Stimulated activated CD4-positive, alpha-beta T cell treated with anti-CD3 and anti-CD28 coated beads, Interleukin-4, amount 100 ng/mL, for 4 hours (primary cell): ENCODE measurements around the gene GAD1.

ENCODE experiments used
- DNase-seq, 2 experiments: peaks; one replicate each; pipeline ENCODE4 v3.0.0-alpha.2; 2020

Gene GAD1

DNA sequence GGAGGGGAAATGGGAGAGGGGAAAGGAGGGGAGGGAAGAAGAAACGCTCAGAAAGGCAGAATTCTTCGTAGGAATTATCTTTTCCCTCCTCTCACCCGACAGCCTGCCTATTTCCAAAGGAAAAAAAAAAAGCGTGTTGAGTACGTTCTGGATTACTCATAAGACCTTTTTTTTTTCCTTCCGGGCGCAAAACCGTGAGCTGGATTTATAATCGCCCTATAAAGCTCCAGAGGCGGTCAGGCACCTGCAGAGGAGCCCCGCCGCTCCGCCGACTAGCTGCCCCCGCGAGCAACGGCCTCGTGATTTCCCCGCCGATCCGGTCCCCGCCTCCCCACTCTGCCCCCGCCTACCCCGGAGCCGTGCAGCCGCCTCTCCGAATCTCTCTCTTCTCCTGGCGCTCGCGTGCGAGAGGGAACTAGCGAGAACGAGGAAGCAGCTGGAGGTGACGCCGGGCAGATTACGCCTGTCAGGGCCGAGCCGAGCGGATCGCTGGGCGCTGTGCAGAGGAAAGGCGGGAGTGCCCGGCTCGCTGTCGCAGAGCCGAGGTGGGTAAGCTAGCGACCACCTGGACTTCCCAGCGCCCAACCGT is at the start of gene GAD1:
TSS of gene GAD1 (plus strand) at position 384 of the 589 bp plus-strand sequence. CDS start 1,705 bp downstream, outside the sequence.
- DNase-seq: peak; percentile 64 to 68

DNA sequence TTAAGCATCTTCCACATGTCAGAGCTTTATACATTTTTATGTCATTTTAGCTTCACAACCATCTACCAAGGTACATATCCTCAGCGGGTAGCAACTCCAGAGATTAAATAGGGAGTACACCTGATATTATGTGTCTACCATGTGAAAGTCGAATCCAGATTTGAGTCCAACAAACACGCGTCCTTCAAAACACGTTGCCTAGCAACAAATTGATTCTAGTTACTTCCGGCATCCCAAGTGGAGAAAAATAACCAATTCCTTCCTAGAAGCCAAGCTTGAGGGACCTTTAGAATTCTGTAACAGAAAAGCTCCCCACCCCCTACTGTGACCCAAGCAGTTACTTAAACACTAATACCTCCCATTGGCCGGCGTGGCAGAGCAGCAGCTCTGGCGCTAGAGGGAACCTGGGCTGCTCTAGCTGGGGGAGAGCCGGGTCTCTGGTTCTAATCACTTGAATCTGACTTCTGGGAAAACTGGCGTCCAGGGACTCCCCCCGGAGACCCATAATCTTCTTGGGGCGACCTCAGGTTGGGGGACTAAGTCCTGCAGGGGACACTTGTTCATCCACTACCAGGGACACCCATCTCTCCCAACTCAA is 46.6 kb upstream of the GAD1 start, which contains the start of gene ERICH2:
TSS of gene ERICH2 (plus strand) at position 371 of the 598 bp plus-strand sequence. CDS start 304 bp downstream, outside the sequence.
- peak; percentile 19 to 24 for DNase-seq

DNA sequence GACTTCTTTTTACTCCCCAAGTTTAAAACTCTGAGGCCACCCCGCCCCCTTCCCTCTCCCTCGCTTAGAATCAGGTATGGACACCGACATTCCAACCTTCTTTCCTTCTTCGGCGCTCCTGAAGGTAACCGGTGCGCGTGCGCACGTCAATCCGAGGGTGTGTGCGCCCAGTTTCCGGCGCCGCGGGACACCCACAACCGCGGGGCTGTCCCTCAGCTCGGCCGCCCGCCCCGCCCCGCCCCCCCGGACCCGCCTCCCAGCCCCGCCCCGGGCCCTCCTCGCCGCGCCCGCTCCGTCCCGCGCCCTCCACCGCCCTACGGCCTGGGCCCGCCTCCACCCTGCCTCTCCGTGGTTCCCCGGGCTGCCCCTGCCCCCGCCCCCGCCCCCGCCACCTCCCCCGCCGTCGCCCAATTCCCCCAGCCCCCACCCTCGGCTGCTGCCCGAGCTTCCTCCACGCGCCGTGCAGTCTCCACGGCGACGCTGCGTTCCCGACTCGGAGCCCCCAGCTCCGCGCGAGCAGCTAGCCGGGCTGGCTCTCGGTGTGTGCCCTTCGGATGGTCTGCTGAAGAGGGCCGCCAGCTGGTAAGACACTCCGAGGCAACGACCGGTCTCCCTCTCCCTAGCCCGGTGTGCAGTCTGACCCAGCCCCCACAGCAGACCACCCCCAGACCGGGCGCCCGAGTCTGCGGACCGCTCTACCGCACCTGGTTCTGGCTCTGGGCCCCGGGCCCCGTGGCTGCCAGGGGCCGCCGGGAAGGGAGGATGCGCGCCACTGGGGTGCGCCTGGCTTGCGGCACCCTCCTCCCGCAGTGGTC is 45.9 kb upstream of the GAD1 start:
- DNase-seq: peak; percentile 61 to 69

DNA sequence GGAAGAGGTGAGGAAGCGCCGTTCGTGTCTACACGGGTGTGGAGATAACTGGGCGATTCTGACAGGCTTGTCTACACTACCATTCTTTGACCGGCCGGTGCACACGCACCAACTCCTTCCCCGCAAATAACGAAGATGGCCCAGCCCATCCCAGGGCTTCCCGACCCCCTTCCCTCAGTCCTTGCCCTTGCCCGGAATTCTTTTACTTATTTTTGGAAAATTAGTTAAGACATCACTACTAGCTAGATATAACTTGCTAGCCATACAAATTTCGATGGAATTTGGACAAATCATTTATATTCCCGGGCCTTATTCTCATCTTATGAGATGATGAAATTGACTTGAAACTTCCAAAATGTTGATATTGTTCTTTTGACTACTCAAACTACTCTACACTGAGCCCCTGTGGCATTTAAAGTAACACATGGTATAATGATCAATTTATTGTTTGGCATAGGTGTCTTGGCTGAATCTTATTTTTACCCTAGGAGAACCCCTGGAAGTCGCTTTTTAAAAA is 45.2 kb upstream of the GAD1 start:
- no peak for DNase-seq

DNA sequence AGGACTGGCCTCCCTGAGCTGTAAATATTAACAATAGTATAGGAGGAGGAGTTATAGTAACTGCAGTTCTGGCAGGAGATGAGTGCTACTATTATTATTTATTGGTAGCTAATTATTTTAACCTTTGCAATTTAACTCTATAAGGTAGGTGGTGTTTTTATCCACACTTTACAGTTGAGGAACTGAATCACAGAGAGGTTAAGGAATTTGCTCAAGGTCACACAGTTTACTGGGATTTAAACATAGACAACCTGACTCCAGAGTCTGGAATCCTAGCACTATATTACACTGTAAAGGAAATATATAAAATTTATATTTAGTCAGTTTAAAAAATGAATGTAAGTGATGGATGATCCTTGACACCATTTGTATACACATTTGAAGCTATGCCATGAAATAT is 44.4 kb upstream of the GAD1 start:
- DNase-seq: no peak

DNA sequence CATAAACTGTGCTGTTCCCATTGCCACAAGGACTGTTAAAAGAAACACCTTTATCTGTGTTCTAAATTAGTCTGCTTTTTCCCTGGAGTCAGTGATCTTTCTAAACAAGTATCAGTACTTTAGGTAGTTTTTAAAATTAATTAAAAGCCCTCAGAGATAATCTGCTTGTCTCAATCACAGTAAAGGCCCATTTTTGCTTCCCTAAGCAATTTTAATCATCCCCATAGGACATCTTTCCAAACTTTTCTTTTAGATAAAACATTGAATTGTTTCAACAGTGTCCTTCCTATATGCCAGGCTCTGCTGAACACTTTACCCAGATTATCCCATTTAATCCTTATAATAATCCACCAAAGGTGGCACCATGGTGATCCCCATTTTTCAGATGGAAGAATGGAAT is 42.6 kb upstream of the GAD1 start:
- no peak for DNase-seq

DNA sequence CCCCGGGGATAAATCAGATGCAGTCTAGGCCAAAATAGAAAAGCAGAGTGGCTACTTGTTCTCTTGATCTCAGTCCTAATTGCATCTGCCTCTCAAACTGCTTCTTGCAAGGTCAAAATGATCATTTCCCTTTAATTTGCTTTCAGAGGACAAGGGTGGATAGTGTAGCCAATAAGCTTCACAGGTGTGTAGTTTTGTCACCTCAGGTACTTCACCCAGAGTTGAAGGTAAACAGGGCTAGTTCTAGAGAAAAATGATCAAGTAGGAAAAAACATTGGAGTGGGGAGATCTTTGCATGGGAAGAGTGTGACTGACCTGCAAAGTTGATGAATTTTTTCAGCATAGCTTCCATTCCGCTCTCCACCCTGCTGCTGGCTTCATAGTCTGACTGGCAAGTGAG is 37.8 kb upstream of the GAD1 start:
- no peak for DNase-seq

DNA sequence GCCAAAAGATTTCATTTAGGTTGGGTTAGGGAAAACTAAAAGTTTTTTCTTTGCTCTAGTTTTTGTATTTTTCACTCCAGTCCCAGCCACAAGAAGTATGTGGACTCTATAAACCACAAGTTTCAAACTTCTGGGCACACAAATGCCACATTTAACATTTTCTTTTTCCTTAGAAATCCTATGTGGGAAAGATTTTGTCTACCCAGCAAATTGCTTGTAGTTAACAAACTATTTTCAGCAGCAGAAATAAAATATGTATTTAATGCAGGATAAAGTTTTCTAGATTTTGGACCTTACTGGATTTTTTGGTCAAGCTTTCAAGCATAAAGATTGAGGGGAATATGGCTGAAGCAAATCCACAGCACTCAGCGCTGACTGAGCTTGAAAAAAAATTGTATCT is 37.4 kb upstream of the GAD1 start:
- no peak for DNase-seq

DNA sequence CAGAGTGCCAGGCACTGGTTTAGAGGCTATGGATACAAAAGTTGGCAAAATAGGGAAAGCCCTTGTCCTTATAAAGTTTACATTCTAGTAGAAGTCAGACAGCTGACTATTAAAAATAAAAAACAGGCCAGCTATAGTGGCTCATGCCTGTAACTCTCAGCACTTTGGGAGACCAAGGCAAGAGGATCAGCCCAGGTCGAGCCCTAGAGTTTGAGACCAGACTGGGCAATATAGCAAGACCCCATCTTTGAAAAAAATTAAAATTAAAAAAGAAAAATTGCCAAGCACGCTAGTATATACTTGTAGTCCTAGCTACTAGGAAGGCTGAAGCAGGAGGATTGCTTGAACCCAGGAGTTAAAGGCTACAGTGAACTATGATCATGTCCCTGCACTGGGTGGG is 34.0 kb upstream of the GAD1 start:
- no peak for DNase-seq

DNA sequence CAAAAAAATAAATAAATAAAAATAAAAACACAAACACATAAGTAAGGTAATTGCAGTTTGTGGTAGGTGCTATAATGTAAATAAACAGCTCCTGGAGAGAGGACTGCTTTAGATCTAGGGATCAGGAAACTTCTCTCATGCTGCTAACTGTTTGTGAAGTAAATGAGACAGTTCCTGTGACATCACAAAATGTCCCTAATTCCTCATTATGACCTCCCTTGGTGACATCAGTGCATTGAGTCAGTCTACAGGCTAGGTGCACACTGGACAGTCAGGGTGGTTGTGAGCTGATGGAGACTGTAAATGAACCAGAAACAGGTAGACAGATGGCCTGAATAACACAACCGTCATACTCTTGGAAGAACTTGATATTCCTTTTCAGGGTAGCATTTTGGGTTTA is 33.1 kb upstream of the GAD1 start:
- no peak for DNase-seq

DNA sequence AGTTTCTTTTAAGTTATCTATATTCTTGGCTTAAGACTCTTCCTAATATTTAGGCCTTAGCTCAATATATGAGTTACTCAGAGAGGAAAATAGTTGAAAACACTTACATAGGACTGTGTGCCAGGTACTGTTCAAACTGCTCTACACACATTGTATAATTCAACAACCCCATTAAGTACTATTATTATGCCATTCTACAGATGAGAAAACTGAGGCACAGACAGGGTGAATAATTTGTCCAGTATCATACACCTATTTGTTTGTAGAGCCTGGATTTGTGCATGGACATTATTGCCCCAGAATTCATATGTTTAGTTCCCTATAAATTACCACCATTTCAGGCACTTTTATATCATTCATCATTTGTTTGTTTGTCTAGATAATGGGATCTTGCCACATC is 17.7 kb upstream of the GAD1 start:
- no peak for DNase-seq

DNA sequence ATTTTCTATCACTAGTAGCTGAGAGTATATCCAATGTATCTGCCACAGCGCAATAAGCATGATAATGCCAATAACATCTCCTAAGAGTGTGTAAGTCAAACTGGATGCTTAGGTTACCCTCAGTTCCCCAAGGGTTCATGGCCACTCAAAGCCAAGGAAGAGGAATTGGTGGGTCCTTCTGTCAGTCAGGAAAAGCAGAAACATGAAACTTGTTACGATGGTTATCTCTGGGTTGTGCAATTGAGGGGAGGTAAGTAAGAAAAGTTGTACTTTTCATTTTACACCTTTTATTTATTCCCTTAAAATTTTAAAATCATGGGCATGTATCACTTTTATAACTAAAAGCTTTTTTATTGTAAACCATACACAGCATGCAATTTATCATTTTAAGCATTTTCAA is 10.1 kb upstream of the GAD1 start:
- no peak for DNase-seq

DNA sequence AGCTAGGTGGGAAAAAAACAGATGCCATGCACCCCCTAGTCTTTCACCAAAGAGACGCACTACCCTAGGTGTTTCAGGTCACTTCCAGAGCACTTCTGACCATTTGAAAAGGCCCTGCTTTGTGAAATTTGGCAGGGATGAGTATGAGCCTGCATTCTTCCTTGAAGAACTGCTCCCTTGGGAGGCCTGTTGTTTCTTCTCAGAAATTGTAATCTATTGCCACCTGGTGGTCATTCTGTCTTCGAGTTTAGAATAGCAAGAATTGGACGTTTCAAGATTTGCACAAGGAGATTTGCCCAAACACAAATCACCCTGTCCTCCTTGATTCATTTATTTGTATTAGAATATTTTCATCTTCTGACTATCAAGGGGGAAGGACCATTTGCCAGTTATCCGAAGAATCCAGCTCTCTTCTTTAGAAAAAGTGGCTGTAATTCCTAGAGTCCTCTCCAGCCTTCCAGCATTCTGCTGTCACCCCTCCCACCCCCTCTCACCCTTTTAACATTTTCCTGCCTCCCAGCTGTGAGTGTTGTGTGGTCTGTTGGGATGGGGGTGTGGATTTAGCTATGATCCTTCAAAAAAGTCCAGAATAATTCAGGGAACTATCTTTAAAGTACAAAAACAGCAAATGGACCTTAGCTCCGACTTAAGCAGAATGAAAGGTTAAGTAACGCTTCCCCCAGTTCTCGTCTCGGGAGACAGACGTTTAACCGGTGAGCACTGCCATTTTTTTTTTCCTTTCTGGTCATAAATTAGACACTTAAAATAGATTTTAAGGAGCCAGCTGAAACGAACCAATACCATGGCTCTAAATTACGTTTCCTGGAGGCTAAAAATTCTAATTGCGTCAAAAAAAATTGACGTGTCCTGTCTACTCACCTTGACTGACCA is 3.7 kb upstream of the GAD1 start:
- DNase-seq: no peak

DNA sequence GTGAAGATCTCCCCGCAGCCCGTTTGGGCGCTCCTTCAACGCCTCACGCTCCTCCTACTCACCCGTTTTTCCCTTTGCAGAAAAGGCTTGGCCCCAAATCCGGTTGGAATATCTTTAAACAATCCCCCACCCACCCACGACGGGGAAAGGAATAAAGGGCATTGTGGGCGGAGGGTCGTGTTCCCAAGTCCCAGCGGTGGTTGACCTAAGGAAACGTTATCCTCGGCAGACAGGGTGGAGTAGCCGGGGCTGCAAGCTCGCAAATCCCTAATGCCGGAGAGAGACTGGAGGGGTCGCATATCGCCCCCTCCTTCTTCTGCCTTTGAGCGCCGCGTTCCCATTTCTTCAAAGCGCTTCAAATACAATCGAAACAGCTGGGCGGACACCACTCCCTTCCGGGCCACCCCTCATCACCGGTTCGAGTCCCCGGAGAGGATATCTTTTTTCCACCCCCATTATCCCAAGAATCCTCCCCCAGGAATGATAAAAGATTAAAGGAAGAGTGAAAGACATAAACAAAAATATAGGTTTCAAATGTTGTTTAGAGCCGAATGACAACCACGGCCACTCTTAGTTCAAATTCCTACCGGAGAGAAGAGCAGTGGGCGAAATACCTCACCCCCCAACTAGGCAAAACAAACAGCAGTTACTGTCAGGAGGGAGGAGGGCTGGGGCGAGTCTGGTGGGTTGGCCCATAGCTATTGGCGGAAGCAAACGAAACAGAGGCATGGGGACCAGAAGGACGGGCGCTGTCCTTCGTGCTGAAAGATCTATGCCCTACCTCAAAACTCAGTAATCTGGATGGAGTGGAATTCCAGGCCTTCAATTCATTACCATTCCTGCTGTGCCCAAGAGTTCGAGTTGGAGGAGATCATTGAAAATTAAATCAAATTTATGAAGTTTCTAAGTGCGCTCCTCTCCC is 2.8 kb upstream of the GAD1 start:
- DNase-seq: no peak

DNA sequence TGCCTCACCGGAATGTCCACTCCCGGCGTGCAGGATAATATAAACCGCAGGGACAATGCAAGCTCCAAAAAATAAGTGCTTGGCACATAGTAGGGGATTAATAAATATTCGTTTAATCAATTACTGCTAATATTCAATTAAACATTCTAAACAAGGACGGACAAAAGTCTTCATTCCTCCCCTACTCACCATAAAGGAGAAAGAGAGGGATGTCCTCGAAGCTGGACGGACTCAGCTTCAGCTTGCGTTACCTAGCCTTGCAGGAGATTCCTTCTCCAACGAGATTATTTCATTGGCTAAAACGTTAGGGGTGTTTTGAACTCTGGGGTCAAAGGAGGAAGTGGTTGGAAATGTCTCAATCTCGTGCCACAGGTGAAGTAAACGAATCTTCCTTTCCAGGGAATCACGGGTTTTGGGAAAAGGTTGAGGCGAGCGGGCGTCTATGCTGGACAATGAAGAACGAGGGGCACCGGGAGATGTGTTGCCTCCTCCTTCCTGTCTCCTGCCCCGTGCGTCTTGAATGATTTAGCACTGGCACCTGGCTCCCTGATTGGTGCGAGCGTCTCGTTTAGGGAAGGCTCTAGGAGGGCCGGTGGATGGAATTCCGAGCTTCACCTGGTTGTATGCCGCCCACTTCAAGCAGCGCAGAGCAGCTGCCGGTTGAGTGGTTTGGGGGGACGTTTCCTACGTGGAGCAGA is 2.0 kb upstream of the GAD1 start:
- no peak for DNase-seq

DNA sequence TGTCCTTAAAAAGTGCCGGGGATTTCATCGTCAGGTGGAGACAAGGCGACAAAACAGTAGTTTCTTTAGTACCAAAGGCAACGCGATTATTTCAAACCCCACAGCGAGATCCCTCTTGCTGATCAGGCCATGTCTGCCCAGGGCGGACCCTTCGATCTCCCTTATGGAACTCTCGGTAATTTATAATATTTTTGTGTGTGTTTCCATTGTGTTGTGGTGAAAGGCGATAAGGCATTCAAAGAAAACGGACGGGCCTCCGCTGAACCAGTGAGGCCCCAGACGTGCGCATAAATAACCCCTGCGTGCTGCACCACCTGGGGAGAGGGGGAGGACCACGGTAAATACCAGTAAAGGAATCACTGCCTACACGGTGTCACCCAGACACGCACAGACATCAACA is 1.4 kb upstream of the GAD1 start:
- DNase-seq: no peak

DNA sequence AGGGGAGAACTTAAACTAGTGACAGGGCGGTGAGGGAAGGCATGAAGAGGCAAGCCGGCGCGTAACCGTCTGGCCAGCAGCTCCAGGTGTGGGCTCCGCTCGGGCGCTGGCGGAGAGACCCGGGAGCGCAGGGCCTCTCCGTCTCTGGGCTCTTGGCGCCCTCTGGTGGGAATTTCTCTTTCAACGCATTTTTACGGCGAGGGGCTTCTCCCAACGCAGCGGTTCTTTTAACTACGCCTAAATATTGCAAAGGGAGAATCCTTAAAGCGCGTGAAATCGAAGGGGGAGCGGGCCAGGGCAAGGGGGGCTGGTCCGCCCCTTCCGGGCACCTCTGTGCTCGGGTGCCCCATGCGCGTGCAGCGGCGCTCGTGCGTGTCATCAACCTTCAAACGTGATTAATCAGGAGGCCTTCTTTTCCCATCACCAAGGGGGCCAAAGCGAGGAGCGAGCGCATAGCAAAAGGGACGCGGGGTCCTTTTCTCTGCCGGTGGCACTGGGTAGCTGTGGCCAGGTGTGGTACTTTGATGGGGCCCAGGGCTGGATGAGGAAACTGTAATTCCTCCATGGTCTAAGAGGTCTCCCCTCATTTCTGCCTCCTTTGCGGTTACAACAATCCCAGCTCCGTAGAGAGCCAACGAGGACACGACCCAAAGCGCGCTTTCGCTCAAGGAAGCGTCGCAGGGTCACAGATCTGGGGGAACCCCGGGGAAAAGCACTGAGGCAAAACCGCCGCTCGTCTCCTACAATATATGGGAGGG is 762 bp upstream of the GAD1 start:
- DNase-seq: peak; percentile 49 to 54

DNA sequence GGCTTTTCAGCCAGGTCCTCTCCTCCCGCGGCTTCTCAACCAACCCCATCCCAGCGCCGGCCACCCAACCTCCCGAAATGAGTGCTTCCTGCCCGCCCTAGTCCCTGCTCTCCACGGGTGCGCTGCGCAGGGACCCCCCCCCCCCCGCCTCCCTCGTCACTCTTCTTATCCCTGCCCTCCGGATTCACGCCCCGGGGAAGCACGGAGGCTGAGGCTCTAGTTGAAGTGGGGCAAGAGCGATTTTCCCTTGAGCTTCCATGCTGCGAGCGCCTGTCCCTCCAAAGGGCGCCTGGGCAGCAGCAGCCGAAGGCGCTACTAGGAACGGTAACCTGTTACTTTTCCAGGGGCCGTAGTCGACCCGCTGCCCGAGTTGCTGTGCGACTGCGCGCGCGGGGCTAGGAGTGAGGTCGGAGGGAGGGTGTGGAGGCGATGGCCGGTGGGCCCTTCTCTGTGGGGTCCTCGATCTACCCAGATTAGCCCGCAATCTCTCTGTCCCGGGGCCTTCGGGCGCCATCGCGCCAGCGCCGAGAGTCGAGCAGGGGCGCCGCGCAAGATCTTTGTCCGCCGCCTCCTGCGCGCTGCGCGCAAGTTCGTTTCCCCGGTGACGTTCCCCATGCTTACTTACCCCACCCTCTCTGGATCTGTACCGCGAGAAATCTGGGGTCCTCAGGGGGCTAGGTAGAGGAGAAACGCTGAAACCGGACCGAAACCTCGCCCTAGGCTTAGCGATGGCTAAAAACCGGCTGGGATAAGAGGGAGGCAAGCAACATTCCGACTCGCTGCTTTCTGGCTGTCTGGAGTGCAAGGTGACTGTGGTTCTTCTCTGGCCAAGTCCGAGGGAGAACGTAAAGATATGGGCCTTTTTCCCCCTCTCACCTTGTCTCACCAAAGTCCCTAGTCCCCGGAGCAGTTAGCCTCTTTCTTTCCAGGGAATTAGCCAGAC is 677 bp downstream of the GAD1 start:
- no peak for DNase-seq
